ENCODE data around the gene KIF2C. TPM values are rescaled to one million over a fixed set of nuclear protein-coding genes. Genes with fewer than 3 reads are reported as not detected.
A peak's percentile ranks its signal among the peaks of the same experiment; 100 is the strongest.

Gene KIF2C
- polyA plus RNA-seq, 2 of the 4 experiments (the other 2 are of a cell fraction): 26.9 to 40.5 TPM

DNA sequence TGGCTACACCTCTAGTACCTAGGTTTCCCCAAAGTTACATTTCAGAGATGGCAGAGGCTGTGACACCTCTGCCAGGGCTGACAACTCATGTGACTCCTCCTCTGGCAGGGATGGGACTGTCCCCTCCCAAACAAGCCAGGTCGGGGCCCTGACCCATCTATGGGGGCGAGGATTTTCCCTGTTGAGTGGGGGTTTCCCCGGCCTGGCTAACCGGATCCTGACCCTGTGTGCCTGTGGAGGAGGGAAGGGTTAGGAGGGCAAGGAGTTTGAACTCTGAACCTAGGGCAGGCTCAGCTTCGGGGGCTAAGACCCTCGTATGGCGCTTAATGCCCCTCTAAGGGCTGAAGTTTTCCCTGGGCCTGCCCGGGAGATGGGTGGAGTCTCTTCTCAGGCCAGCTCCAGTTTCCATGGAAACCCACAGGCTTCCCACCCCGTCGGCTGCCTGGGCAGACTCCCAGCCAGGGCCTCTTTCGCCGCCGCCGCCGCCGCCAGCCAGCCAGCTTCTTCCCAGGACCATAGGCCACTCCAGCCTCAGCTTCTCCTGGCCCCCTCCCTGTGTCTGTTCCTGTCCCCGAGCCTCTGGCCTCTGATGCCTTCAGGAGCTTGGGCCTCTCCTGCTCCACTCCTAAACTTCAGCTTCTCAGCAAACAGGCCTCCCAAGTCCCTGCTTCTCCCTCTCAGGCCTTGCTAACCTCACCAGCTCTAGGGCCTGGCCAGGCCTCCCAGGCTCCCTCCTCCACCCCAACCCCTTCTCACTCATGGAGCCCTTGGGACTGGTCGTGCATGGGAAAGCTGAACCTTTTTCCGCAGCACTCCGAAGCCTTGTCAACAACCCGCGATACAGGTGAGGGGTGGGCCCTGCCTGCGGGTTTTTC is 68.7 kb downstream of the KIF2C start, which contains the start of gene BTBD19:
BTBD19 (plus strand) TSS at position 461 of the 875 bp plus-strand sequence; CDS start at position 759, 298 bp downstream.
- H3K27ac ChIP-seq: peak within 1 kb of the TSS; percentile 98 to 99
- H3K4me3 ChIP-seq: peak within 1 kb of the TSS; percentile 31
- peak within 1 kb of the TSS; percentile 81 for H3K4me2 ChIP-seq
- H3K9me3 ChIP-seq: no peaks in the 10 kb centered on the region
- ChIA-PET CTCF (interaction anchor here (0.7 to 2.4 kb wide), 9 partner anchors 9 to 210 kb away, joined by 3 to 23 read pairs (median 4); partner anchors contain the start of genes PLK3 and RNU5D-1), POLR2A (interaction anchor here (1.2 to 3.9 kb wide), 6 partner anchors 8 to 714 kb away, joined by 3 to 57 read pairs (median 9); partner anchors contain the start of genes PLK3, PRDX1, RNU5D-1 and RPS8)
- DNase-seq (ENCODE audit: low read depth in 1 of 2, low spot score in 1 of 2) (peak in 1 of 2 experiments; percentile 65), ATAC-seq (peak in 1 of 2 experiments; percentile 37; a peak in 4 of 6 replicates), FAIRE-seq (no peak)
- peaks cover 75% of the 10 kb centered on the region for H3K4me1 ChIP-seq
- TF ChIP-seq HEYL (CRISPR knock-in tag; IDR thresholded peaks at IDR 0.05) (no peak), ZSCAN20 (CRISPR knock-in tag; IDR thresholded peaks at IDR 0.05) (0 out of 2 replicates have a peak, but pooled peaks have one; percentile 47), RARB (CRISPR knock-in tag; IDR thresholded peaks at IDR 0.05) (0 out of 2 replicates have a peak, but pooled peaks have one; percentile 9), SMC3 (IDR thresholded peaks at IDR 0.05) (no peak), ZNF302 (CRISPR knock-in tag; IDR thresholded peaks at IDR 0.05) (no peak)
- TF ChIP-seq, protein P1, sequence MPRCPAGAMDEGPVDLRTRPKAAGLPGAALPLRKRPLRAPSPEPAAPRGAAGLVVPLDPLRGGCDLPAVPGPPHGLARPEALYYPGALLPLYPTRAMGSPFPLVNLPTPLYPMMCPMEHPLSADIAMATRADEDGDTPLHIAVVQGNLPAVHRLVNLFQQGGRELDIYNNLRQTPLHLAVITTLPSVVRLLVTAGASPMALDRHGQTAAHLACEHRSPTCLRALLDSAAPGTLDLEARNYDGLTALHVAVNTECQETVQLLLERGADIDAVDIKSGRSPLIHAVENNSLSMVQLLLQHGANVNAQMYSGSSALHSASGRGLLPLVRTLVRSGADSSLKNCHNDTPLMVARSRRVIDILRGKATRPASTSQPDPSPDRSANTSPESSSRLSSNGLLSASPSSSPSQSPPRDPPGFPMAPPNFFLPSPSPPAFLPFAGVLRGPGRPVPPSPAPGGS (IDR thresholded peaks at IDR 0.05): no peak
- TF ChIP-seq, protein P2, sequence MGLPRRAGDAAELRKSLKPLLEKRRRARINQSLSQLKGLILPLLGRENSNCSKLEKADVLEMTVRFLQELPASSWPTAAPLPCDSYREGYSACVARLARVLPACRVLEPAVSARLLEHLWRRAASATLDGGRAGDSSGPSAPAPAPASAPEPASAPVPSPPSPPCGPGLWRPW (IDR thresholded peaks at IDR 0.05): no peak
- 42% methylated on average over 17 of the region's 23 CpGs for WGBS (ENCODE audit: missing lambda C conversion rate)

DNA sequence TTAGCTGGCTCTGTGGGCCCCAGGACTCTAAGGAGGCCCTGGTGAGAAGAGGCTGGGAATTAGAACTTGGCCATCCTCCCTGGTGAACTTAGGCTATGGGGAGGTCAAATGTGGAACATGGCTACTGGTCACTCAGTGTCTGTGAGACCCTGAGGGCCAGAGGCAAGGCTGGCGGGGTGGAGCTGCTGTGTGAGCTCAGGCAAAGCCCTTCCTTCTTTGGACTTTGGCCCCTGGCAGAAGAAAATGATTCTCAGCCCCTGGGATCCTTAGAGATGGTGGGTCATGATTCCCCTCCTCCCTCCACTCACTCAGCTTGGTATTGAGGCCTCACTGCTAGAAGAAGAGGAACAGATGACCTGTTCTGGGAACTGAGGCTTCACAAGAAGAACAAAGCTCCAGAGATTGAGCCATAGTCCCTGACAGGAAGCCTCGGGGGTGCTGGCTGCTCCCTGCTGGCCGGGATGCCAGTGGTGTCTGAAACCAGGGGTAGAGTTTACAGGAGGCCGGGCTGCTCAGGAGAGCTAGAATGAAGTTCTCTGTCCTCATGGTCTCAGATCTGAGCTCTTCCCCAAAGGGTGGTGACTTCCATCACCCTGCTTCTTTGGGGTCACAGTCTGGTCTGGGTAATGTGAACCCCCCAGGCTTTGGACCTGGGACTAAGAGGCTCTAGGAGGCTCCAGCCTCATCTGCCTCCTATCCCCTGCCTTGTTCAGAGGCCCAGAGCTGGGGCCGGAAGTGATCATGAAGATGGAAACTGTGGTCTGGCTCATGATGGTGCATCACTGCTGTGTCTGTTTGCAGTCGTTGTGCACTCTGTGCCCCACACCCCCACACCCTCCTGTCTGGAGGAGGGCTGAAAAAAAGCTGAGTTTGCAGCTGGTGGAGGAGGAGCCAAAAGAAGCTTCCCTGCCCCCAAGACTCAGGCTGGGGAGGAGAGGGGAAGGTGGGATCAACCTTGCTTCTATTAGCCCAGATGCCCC is 69.6 kb downstream of the KIF2C start:
- ATAC-seq (no peak), DNase-seq (ENCODE audit: low read depth in 1 of 2, low spot score in 1 of 2) (peak in 1 of 2 experiments; percentile 46), FAIRE-seq (no peak)
- peak overlapping the region; percentile 31 for H3K4me3 ChIP-seq
- ChIA-PET CTCF (interaction anchor here (0.6 to 2.4 kb wide), 9 partner anchors 8 to 209 kb away, joined by 3 to 23 read pairs (median 4); partner anchors contain the start of genes PLK3 and RNU5D-1), POLR2A (interaction anchor here (1.7 to 3.9 kb wide), 4 partner anchors 9 to 88 kb away, joined by 5 to 57 read pairs (median 26); partner anchors contain the start of genes PLK3 and RPS8)
- 35% methylated on average over 3 of the region's 6 CpGs for WGBS (ENCODE audit: missing lambda C conversion rate)
- no peaks in the 10 kb centered on the region for H3K9me3 ChIP-seq
- H3K4me1 ChIP-seq: peaks cover 75% of the 10 kb centered on the region
- H3K4me2 ChIP-seq: peak overlapping the region; percentile 81
- peak overlapping the region; percentile 98 to 99 for H3K27ac ChIP-seq
- no peak for TF ChIP-seq RCOR1 (IDR thresholded peaks at IDR 0.05; ENCODE audit: low read depth, low read length)
- TF ChIP-seq EHMT2 (IDR thresholded peaks at IDR 0.05; ENCODE audit: low read depth): no peak
- TF ChIP-seq, protein P1 (IDR thresholded peaks at IDR 0.05): no peak
- no peak for TF ChIP-seq CHD2 (IDR thresholded peaks at IDR 0.05; ENCODE audit: low read length, partially characterized antibody)
- TF ChIP-seq, protein P3, sequence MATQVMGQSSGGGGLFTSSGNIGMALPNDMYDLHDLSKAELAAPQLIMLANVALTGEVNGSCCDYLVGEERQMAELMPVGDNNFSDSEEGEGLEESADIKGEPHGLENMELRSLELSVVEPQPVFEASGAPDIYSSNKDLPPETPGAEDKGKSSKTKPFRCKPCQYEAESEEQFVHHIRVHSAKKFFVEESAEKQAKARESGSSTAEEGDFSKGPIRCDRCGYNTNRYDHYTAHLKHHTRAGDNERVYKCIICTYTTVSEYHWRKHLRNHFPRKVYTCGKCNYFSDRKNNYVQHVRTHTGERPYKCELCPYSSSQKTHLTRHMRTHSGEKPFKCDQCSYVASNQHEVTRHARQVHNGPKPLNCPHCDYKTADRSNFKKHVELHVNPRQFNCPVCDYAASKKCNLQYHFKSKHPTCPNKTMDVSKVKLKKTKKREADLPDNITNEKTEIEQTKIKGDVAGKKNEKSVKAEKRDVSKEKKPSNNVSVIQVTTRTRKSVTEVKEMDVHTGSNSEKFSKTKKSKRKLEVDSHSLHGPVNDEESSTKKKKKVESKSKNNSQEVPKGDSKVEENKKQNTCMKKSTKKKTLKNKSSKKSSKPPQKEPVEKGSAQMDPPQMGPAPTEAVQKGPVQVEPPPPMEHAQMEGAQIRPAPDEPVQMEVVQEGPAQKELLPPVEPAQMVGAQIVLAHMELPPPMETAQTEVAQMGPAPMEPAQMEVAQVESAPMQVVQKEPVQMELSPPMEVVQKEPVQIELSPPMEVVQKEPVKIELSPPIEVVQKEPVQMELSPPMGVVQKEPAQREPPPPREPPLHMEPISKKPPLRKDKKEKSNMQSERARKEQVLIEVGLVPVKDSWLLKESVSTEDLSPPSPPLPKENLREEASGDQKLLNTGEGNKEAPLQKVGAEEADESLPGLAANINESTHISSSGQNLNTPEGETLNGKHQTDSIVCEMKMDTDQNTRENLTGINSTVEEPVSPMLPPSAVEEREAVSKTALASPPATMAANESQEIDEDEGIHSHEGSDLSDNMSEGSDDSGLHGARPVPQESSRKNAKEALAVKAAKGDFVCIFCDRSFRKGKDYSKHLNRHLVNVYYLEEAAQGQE (IDR thresholded peaks at IDR 0.05): no peak
- TF ChIP-seq MAFK (IDR thresholded peaks at IDR 0.05; ENCODE audit: partially characterized antibody): peak; percentile 54
- TF ChIP-seq KDM1A (IDR thresholded peaks at IDR 0.05; ENCODE audit: low read depth): no peak
- TF ChIP-seq, protein P4, sequence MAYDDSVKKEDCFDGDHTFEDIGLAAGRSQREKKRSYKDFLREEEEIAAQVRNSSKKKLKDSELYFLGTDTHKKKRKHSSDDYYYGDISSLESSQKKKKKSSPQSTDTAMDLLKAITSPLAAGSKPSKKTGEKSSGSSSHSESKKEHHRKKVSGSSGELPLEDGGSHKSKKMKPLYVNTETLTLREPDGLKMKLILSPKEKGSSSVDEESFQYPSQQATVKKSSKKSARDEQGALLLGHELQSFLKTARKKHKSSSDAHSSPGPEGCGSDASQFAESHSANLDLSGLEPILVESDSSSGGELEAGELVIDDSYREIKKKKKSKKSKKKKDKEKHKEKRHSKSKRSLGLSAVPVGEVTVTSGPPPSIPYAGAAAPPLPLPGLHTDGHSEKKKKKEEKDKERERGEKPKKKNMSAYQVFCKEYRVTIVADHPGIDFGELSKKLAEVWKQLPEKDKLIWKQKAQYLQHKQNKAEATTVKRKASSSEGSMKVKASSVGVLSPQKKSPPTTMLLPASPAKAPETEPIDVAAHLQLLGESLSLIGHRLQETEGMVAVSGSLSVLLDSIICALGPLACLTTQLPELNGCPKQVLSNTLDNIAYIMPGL (CRISPR knock-in tag; IDR thresholded peaks at IDR 0.05; ENCODE audit: borderline replicate concordance): no peak
- no peak for TF ChIP-seq BHLHE40 (IDR thresholded peaks at IDR 0.05; ENCODE audit: low read depth, low read length)
- no peak for TF ChIP-seq RARB (CRISPR knock-in tag; IDR thresholded peaks at IDR 0.05)
- TF ChIP-seq JUN (IDR thresholded peaks at IDR 0.05): peak in 1 of 2 experiments; percentile 6; a peak in 1 of 5 replicates
